ENCODE results near the gene PSMD13.
A peak's percentile ranks its signal among the peaks of the same experiment; 100 is the strongest.

The PSMD13 gene

GRCh38 chr11:199004-199581, 37.7 kb upstream of the PSMD13 start:
- Histone ChIP-seq H3K4me3 (replicated peaks; ENCODE audit: insufficient read depth, low read length) (no peak overlapping the region), H3K27me3 (ENCODE audit: insufficient read depth, poor library complexity, severe bottlenecking) (no peaks in the 10 kb centered on the region), H3K27ac (replicated peaks) (no peak overlapping the region)
- peak in 1 of 2 experiments; percentile 0 for DNase-seq (ENCODE audit: low read depth in 1 of 2, low spot score in 1 of 2)
- TF ChIP-seq REST (IDR thresholded peaks at IDR 0.05; ENCODE audit: insufficient replicate concordance, low read depth) (no peak), GABPA (IDR thresholded peaks at IDR 0.05; ENCODE audit: low read depth) (no peak)
- TF ChIP-seq, protein P1, sequence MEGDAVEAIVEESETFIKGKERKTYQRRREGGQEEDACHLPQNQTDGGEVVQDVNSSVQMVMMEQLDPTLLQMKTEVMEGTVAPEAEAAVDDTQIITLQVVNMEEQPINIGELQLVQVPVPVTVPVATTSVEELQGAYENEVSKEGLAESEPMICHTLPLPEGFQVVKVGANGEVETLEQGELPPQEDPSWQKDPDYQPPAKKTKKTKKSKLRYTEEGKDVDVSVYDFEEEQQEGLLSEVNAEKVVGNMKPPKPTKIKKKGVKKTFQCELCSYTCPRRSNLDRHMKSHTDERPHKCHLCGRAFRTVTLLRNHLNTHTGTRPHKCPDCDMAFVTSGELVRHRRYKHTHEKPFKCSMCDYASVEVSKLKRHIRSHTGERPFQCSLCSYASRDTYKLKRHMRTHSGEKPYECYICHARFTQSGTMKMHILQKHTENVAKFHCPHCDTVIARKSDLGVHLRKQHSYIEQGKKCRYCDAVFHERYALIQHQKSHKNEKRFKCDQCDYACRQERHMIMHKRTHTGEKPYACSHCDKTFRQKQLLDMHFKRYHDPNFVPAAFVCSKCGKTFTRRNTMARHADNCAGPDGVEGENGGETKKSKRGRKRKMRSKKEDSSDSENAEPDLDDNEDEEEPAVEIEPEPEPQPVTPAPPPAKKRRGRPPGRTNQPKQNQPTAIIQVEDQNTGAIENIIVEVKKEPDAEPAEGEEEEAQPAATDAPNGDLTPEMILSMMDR (IDR thresholded peaks at IDR 0.05; ENCODE audit: insufficient read depth, low read length): no peak

- H3K4me3 ChIP-seq (replicated peaks; ENCODE audit: insufficient read depth, low read length): no peak overlapping the region
- no peak overlapping the region for H3K27ac ChIP-seq (replicated peaks)
- DNase-seq (ENCODE audit: low read depth in 1 of 2, low spot score in 1 of 2): no peak
- TF ChIP-seq REST (IDR thresholded peaks at IDR 0.05; ENCODE audit: insufficient replicate concordance, low read depth) (no peak), POLR2AphosphoS5 (IDR thresholded peaks at IDR 0.05; ENCODE audit: low read depth) (no peak), SPI1 (IDR thresholded peaks at IDR 0.05; ENCODE audit: borderline replicate concordance, low read depth) (no peak), GABPA (IDR thresholded peaks at IDR 0.05; ENCODE audit: low read depth) (no peak)
- TF ChIP-seq, protein P1 (IDR thresholded peaks at IDR 0.05; ENCODE audit: insufficient read depth, low read length): no peak
- H3K27me3 ChIP-seq (ENCODE audit: insufficient read depth, poor library complexity, severe bottlenecking): no peaks in the 10 kb centered on the region
Measured at GRCh38 chr11:199782-200181, 37.0 kb upstream of the PSMD13 start.

GRCh38 chr11:200224-201003, 36.4 kb upstream of the PSMD13 start:
- TF ChIP-seq REST (IDR thresholded peaks at IDR 0.05; ENCODE audit: insufficient replicate concordance, low read depth): no peak
- TF ChIP-seq, protein P1 (IDR thresholded peaks at IDR 0.05; ENCODE audit: insufficient read depth, low read length): no peak
- TF ChIP-seq GABPA (IDR thresholded peaks at IDR 0.05; ENCODE audit: low read depth): no peak
- TF ChIP-seq POLR2AphosphoS5 (IDR thresholded peaks at IDR 0.05; ENCODE audit: low read depth): no peak
- TF ChIP-seq SPI1 (IDR thresholded peaks at IDR 0.05; ENCODE audit: borderline replicate concordance, low read depth): no peak
- Histone ChIP-seq H3K4me3 (replicated peaks; ENCODE audit: insufficient read depth, low read length) (no peak overlapping the region), H3K27ac (replicated peaks) (no peak overlapping the region), H3K27me3 (ENCODE audit: insufficient read depth, poor library complexity, severe bottlenecking) (no peaks in the 10 kb centered on the region)
- DNase-seq (ENCODE audit: low read depth in 1 of 2, low spot score in 1 of 2): no peak
